H1 (cell line): Measurements from ENCODE around the gene KAT8. TPM values are rescaled to one million over a fixed set of nuclear protein-coding genes. Genes with fewer than 3 reads are reported as not detected.

ENCODE experiments used
- CTCF ChIA-PET: fragments of 300-600 bp; sonication (Branson Sonifier 250); formaldehyde crosslinking; loops from one replicate; lab custom pipeline; 2021; ENCODE audit not compliant: partially characterized antibody; lab: Charles Lee
- POLR2A ChIA-PET: fragments of 300-600 bp; sonication (Branson Sonifier 250); formaldehyde crosslinking; loops from one replicate; lab custom pipeline; 2021; ENCODE audit warnings: inconsistent platforms; ENCODE audit not compliant: partially characterized antibody; lab: Charles Lee
- DNase-seq, 2 experiments: peaks; one replicate each; pipeline versions ENCODE4 v3.0.0 to v3.0.0-alpha.2; 2010 to 2022; ENCODE audit warnings: low spot score in 2 of 2, low read depth in 1 of 2, mixed read lengths in 1 of 2
- FAIRE-seq: peaks from 2 replicates; lab custom pipeline; 2011; peaks lifted over from hg19 to GRCh38; lab: Jason Lieb, UNC
- H2AFZ ChIP-seq: 2 replicates; pipeline ENCODE4 v1.8.1; 2012; ENCODE audit warnings: low read length, inconsistent platforms
- H2AK5ac ChIP-seq: 2 replicates; pipeline ENCODE4 v1.6.1; 2013; ENCODE audit warnings: low read depth, low read length
- H2BK120ac ChIP-seq: replicated peaks from 2 replicates; pipeline ENCODE3; 2013; ENCODE audit warnings: low read depth, low read length, inconsistent platforms
- H2BK12ac ChIP-seq: 2 replicates; pipeline ENCODE4 v1.6.1; 2013; ENCODE audit warnings: low read depth, low read length
- H2BK15ac ChIP-seq: 2 replicates; pipeline ENCODE4 v1.6.1; 2013; ENCODE audit warnings: low read length
- H2BK20ac ChIP-seq: 2 replicates; pipeline ENCODE4 v1.6.1; 2013; ENCODE audit warnings: low read length
- H2BK5ac ChIP-seq: 2 replicates; pipeline ENCODE4 v1.6.1; 2013; ENCODE audit warnings: low read depth, low read length
- H3K14ac ChIP-seq: 2 replicates; pipeline ENCODE4 v1.6.1; 2013; ENCODE audit warnings: inconsistent platforms; ENCODE audit not compliant: insufficient read length
- H3K18ac ChIP-seq: 2 replicates; pipeline ENCODE4 v1.6.1; 2013; ENCODE audit warnings: low read length; ENCODE audit errors: extremely low read depth
- H3K23ac ChIP-seq: 2 replicates; pipeline ENCODE4 v1.6.1; 2013; ENCODE audit warnings: inconsistent platforms; ENCODE audit not compliant: insufficient read length
- H3K23me2 ChIP-seq: 2 replicates; pipeline ENCODE4 v1.6.1; 2013; ENCODE audit warnings: low read depth, low read length
- H3K27ac ChIP-seq: 2 replicates; pipeline ENCODE4 v1.6.1; 2011; ENCODE audit warnings: low read depth, low read length, inconsistent platforms
- H3K27me3 ChIP-seq, 4 experiments: replicated peaks in 1 of 4; 1 replicate in 1 of 4; 2 replicates in 3 of 4; pipeline versions ENCODE4 v1.6.1 to v1.8.1; 2011 to 2013; ENCODE audit warnings: low read length in 3 of 4, mild to moderate bottlenecking in 3 of 4, inconsistent platforms in 2 of 4, mixed read lengths in 2 of 4, moderate library complexity in 1 of 4; ENCODE audit not compliant: control insufficient read depth in 3 of 4, insufficient read depth in 3 of 4; ENCODE audit errors: extremely low read depth in 1 of 4
- H3K36me3 ChIP-seq, 4 experiments: 2 replicates each; pipeline versions ENCODE4 v1.6.1 to v1.8.1; 2011 to 2013; ENCODE audit warnings: mild to moderate bottlenecking in 4 of 4, low read length in 3 of 4, moderate library complexity in 2 of 4, control low read depth in 1 of 4, inconsistent platforms in 1 of 4; ENCODE audit not compliant: insufficient read depth in 4 of 4, control insufficient read depth in 2 of 4
- H3K4ac ChIP-seq: replicated peaks from 2 replicates; pipeline ENCODE3; 2013; ENCODE audit warnings: low read length, low read depth, mixed read lengths, inconsistent platforms; ENCODE audit not compliant: insufficient read length
- H3K4me1 ChIP-seq, 4 experiments: replicated peaks in 1 of 4; 1 replicate in 1 of 4; 2 replicates in 3 of 4; pipeline versions ENCODE4 v1.6.1 to v1.8.1; 2011 to 2013; ENCODE audit warnings: low read length in 3 of 4, inconsistent platforms in 2 of 4, mixed read lengths in 1 of 4; ENCODE audit not compliant: insufficient read depth in 4 of 4, control insufficient read depth in 3 of 4
- H3K4me2 ChIP-seq, 2 experiments: 2 replicates each; pipeline versions ENCODE4 v1.6.1 to v1.8.1; 2011 to 2013; ENCODE audit warnings: low read depth in 2 of 2, low read length in 2 of 2, control low read depth in 1 of 2, inconsistent platforms in 1 of 2, mild to moderate bottlenecking in 1 of 2; ENCODE audit not compliant: insufficient read depth in 1 of 2
- H3K4me3 ChIP-seq, 4 experiments: fragments of 200-600, 300-600 bp in 1 of 4; sonication (generic), shearing (Covaris generic), sonication (Bioruptor Twin) in 1 of 4; 2 replicates each; pipeline versions ENCODE4 v1.5.1 to v1.8.1; 2011 to 2016; ENCODE audit warnings: low read length in 4 of 4, low read depth in 3 of 4, control low read depth in 2 of 4, inconsistent platforms in 2 of 4, mild to moderate bottlenecking in 2 of 4, mixed read lengths in 1 of 4, moderate library complexity in 1 of 4; ENCODE audit not compliant: insufficient read depth in 2 of 4; ENCODE audit errors: extremely low read depth in 1 of 4
- H3K56ac ChIP-seq: replicated peaks from 2 replicates; pipeline ENCODE3; 2013; ENCODE audit warnings: low read depth, mild to moderate bottlenecking, mixed read lengths, low read length, inconsistent platforms; ENCODE audit not compliant: insufficient read length
- H3K79me1 ChIP-seq: 2 replicates; pipeline ENCODE4 v1.6.1; 2013; ENCODE audit warnings: low read depth, low read length, control low read depth
- H3K79me2 ChIP-seq, 2 experiments: 2 replicates each; pipeline versions ENCODE4 v1.6.1 to v1.8.1; 2012 to 2013; ENCODE audit warnings: low read length in 2 of 2, mild to moderate bottlenecking in 2 of 2, inconsistent platforms in 1 of 2; ENCODE audit not compliant: insufficient read depth in 2 of 2, control insufficient read depth in 1 of 2
- H3K9ac ChIP-seq, 4 experiments: replicated peaks in 1 of 4; 1 replicate in 1 of 4; 2 replicates in 3 of 4; pipeline versions ENCODE4 v1.6.1 to v1.8.1; 2011 to 2013; ENCODE audit warnings: low read depth in 3 of 4, low read length in 3 of 4, control low read depth in 2 of 4, mild to moderate bottlenecking in 2 of 4, moderate library complexity in 2 of 4, inconsistent platforms in 1 of 4; ENCODE audit errors: extremely low read depth in 1 of 4
- H3K9me3 ChIP-seq, 2 experiments: 2 replicates each; pipeline versions ENCODE4 v1.6.1 to v1.8.1; 2012 to 2013; ENCODE audit warnings: mild to moderate bottlenecking in 2 of 2, moderate library complexity in 2 of 2, control low read depth in 1 of 2, inconsistent platforms in 1 of 2, low read depth in 1 of 2, low read length in 1 of 2, mixed read lengths in 1 of 2; ENCODE audit not compliant: insufficient read depth in 2 of 2
- H4K20me1 ChIP-seq, 2 experiments: replicated peaks in 1 of 2; 2 replicates each; pipeline versions ENCODE3 to v1.8.1; 2011 to 2013; ENCODE audit warnings: inconsistent platforms in 2 of 2, low read length in 2 of 2, mild to moderate bottlenecking in 1 of 2; ENCODE audit not compliant: insufficient read depth in 2 of 2, control insufficient read depth in 1 of 2
- H4K5ac ChIP-seq: 2 replicates; pipeline ENCODE4 v1.6.1; 2013; ENCODE audit warnings: low read length, low read depth, mixed read lengths, inconsistent platforms; ENCODE audit not compliant: insufficient read length
- H4K8ac ChIP-seq: 2 replicates; pipeline ENCODE4 v1.8.0; 2013; ENCODE audit warnings: mild to moderate bottlenecking, moderate library complexity, low read length, inconsistent platforms; ENCODE audit not compliant: insufficient read depth; ENCODE audit errors: extremely low read depth
- H4K91ac ChIP-seq: replicated peaks from 2 replicates; pipeline ENCODE3; 2013; ENCODE audit warnings: low read length, mixed read lengths, inconsistent platforms; ENCODE audit not compliant: insufficient read length
- POLR2A ChIP-seq, 2 experiments: IDR thresholded peaks; 1 replicate in 1 of 2; 2 replicates in 1 of 2; pipeline ENCODE4 v1.6.1; 2011; ENCODE audit warnings: low read depth in 2 of 2, low read length in 2 of 2, mild to moderate bottlenecking in 2 of 2; ENCODE audit errors: control extremely low read depth in 1 of 2
- WGBS, 2 experiments: shearing (Covaris generic) in 1 of 2; methylation state at CpG; one replicate each; pipeline versions ENCODE4 v1.1.6 to v1.1.7; 2013 to 2015; ENCODE audit warnings: low lambda C conversion rate in 2 of 2, mixed read lengths in 2 of 2, inconsistent platforms in 1 of 2, low coverage in 1 of 2, missing lambda C conversion rate in 1 of 2; ENCODE audit not compliant: insufficient replicate concordance in 2 of 2, insufficient coverage in 1 of 2, insufficient read length in 1 of 2; ENCODE audit errors: extremely low coverage in 1 of 2, missing lambda C conversion rate in 1 of 2; 5-methylcytosine and 5-hydroxymethylcytosine counted together
- polyA plus RNA-seq, 7 experiments: library from polyadenylated mRNA; depleted of rRNA in 3 of 7; stranded (reverse) in 5 of 7; unstranded in 2 of 7; fragments of >200 nt in 5 of 7; fragments of 200-250 nt in 2 of 7; gene quantifications; 1 replicate in 5 of 7; 2 replicates in 1 of 7; 4 replicates in 1 of 7; pipeline versions ENCODE4 v1.2.1 to v1.2.3, GENCODE V29; 2011 to 2013; ENCODE audit warnings: missing spikeins in 2 of 7, mixed read lengths in 2 of 7
- total RNA-seq: library from RNA; stranded (reverse); fragmentation: NEBNext Ultra II Directional; extraction: Animal tissue kit (Norgen Biotek cat#: 25700); gene quantifications from 2 replicates; pipeline ENCODE4 v1.2.1, GENCODE V29; 2021

The KAT8 gene
- total and polyA plus RNA-seq, 2 of the 8 experiments (the other 6 are each of a cell fraction or from before 2014, with no cell fraction given), result 52.6 to 61.6 TPM

DNA sequence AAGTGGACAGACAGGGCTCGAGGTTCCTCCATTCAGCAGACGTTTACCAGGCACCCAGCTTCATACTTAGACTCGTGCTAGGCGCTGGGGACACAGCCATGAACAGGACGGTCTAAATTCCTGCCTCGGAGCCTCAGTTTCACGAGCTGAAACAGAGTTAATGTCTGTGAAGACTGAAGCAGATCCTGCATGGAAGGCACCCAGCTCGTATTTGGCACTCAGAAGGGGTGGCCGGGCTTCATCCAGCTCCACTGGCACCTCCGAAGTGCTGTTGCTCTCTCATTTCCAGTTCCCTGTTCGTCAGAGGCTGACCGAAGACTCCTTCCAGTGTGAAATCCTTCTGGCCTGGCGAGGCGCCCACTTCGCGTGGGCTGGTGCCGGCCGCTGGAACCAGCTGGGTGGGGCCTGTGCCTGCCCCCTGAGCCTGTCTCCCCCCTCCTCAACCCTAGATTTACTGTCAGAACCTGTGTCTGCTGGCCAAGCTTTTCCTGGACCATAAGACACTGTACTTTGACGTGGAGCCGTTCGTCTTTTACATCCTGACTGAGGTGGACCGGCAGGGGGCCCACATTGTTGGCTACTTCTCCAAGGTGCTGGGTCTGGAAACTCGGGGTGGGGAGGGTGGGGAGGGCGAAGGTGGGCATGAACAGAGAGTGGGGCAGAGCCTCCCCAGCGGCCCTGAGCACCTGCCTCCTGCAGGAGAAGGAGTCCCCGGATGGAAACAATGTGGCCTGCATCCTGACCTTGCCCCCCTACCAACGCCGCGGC lies 12.3 kb downstream of the KAT8 start:
- no peak for TF ChIP-seq POLR2A (IDR thresholded peaks at IDR 0.05; ENCODE audit: control extremely low read depth in 1 of 2, low read depth in 2 of 2, low read length in 2 of 2)
- TF ChIP-seq, all 59 proteins: peak for 0
- no peak overlapping the region for H3K56ac ChIP-seq
- no peak overlapping the region for H3K4ac ChIP-seq
- ChIA-PET POLR2A (interaction anchor here (0.6 to 34.9 kb wide), 8 partner anchors 7 to 58 kb away, joined by 3 to 713 read pairs (median 6); partner anchors contain the start of genes BCKDK, FUS, KAT8 and PRSS36), CTCF (interaction anchor here (1.7 kb wide), 1 partner anchor 13 kb away, joined by 6 read pairs; no protein-coding TSS in a partner anchor)
- H2AK5ac ChIP-seq, result no peak overlapping the region
- H3K36me3 ChIP-seq, result peaks cover 14 to 27% (median 19%) of the 10 kb centered on the region in 4 experiments
- no peak overlapping the region for H3K14ac ChIP-seq
- no peak overlapping the region for H4K91ac ChIP-seq
- no peak overlapping the region for H3K4me2 ChIP-seq
- 88% methylated on average over 26 of the region's 29 CpGs; no CpG with 5 or more reads in 1 of the 2 experiments for WGBS, 2 experiments
- H3K79me2 ChIP-seq, result peaks cover 0 to 19% of the 10 kb centered on the region in 2 experiments; a peak in 2 of 4 replicates
- no peak overlapping the region for H2BK12ac ChIP-seq
- H4K8ac ChIP-seq, result no peak overlapping the region; the same call in 1 of the 2 replicates
- no peak overlapping the region for H3K23ac ChIP-seq
- no peak overlapping the region for H2BK20ac ChIP-seq
- DNase-seq (no peak), FAIRE-seq (no peak)
- peaks cover 0 to 33% (median 27%) of the 10 kb centered on the region in 4 experiments; a peak in 6 of 7 replicates for H3K4me1 ChIP-seq
- no peak overlapping the region for H3K18ac ChIP-seq
- peaks cover 6% of the 10 kb centered on the region for H3K23me2 ChIP-seq
- peaks cover 4% of the 10 kb centered on the region for H3K79me1 ChIP-seq
- no peaks in the 10 kb centered on the region for H3K27me3 ChIP-seq
- no peak overlapping the region for H4K5ac ChIP-seq
- no peaks in the 10 kb centered on the region for H3K9me3 ChIP-seq
- peak overlapping the region; percentile 34; the same call in 1 of the 2 replicates for H2BK15ac ChIP-seq
- no peak overlapping the region for H2AFZ ChIP-seq
- H3K4me3 ChIP-seq, result no peak overlapping the region
- H2BK5ac ChIP-seq, result peak overlapping the region; percentile 66; the same call in 1 of the 2 replicates
- H2BK120ac ChIP-seq, result no peak overlapping the region
- peaks cover 4 to 6% of the 10 kb centered on the region in 2 experiments for H4K20me1 ChIP-seq
- H3K9ac ChIP-seq, result no peak overlapping the region
- peak overlapping the region; percentile 70; the same call in 1 of the 2 replicates for H3K27ac ChIP-seq
